ENCODE results near the gene PIK3C2G.
"Not testable (repeated sequence)": the region's sequence is repeated elsewhere in the genome, so short reads cannot be mapped to it uniquely, and the experiment has no call there.

Gene PIK3C2G

GRCh38 chr12:18261273-18261672 is at the start of gene PIK3C2G:
PIK3C2G (plus strand) TSS chr12:18261518; CDS start chr12:18282082, 20,564 bp downstream.
- DNase-seq, result no peak

- no peak for DNase-seq
Measured at GRCh38 chr12:18217966-18218365, 43.4 kb upstream of the PIK3C2G start.

GRCh38 chr12:18221726-18222125 is 39.6 kb upstream of the PIK3C2G start:
- no peak for DNase-seq

- no peak for DNase-seq
Measured at GRCh38 chr12:18222699-18223098, 38.6 kb upstream of the PIK3C2G start.

- no peak for DNase-seq
Measured at GRCh38 chr12:18224745-18225144, 36.6 kb upstream of the PIK3C2G start.

GRCh38 chr12:18239526-18239925 is 21.8 kb upstream of the PIK3C2G start:
- DNase-seq, result no peak

- no peak for DNase-seq
Measured at GRCh38 chr12:18242380-18243089, 18.8 kb upstream of the PIK3C2G start.

GRCh38 chr12:18243238-18243637 is 18.1 kb upstream of the PIK3C2G start:
- DNase-seq, result no peak

- no peak for DNase-seq
Measured at GRCh38 chr12:18246066-18246465, 15.3 kb upstream of the PIK3C2G start.

GRCh38 chr12:18250313-18250916 is 10.9 kb upstream of the PIK3C2G start:
- no peak for DNase-seq

GRCh38 chr12:18254081-18254480 is 7.2 kb upstream of the PIK3C2G start:
- no peak for DNase-seq

- not testable (repeated sequence) for DNase-seq
Measured at GRCh38 chr12:18255004-18255403, 6.3 kb upstream of the PIK3C2G start.

GRCh38 chr12:18257251-18257650 is 4.1 kb upstream of the PIK3C2G start:
- no peak for DNase-seq

GRCh38 chr12:18258929-18259328 is 2.4 kb upstream of the PIK3C2G start:
- no peak for DNase-seq

GRCh38 chr12:18259906-18260682 is 1.2 kb upstream of the PIK3C2G start:
- DNase-seq, result no peak

GRCh38 chr12:18261906-18262305 is 588 bp downstream of the PIK3C2G start:
- no peak for DNase-seq

GRCh38 chr12:18262514-18262913 is 1.2 kb downstream of the PIK3C2G start:
- no peak for DNase-seq

- no peak for DNase-seq
Measured at GRCh38 chr12:18264581-18265075, 3.3 kb downstream of the PIK3C2G start.

GRCh38 chr12:18267427-18268099 is 6.2 kb downstream of the PIK3C2G start:
- no peak for DNase-seq

- no peak for DNase-seq
Measured at GRCh38 chr12:18270958-18271460, 9.7 kb downstream of the PIK3C2G start.

GRCh38 chr12:18275981-18276380 is 14.7 kb downstream of the PIK3C2G start:
- no peak for DNase-seq

GRCh38 chr12:18277196-18277595 is 15.9 kb downstream of the PIK3C2G start:
- no peak for DNase-seq

GRCh38 chr12:18280728-18281127 is 19.4 kb downstream of the PIK3C2G start:
- DNase-seq, result no peak
